ENCODE data around the gene TPTE.
"Not testable (repeated sequence)": the region's sequence is repeated elsewhere in the genome, so short reads cannot be mapped to it uniquely, and the experiment has no call there.

TPTE gene

GRCh38 chr21:10521091-10521598 lies at the start of gene TPTE:
Gene TPTE, plus strand, starts transcription at chr21:10521583. Its CDS starts 17,141 bp downstream, at chr21:10538724.
- DNase-seq = no peak

GRCh38 chr21:10471999-10472398 lies 49.4 kb upstream of the TPTE start:
- DNase-seq = not testable (repeated sequence)

GRCh38 chr21:10477794-10478193 lies 43.6 kb upstream of the TPTE start:
- DNase-seq = not testable (repeated sequence)

GRCh38 chr21:10479875-10480274 lies 41.5 kb upstream of the TPTE start:
- DNase-seq = not testable (repeated sequence)

GRCh38 chr21:10484864-10485263 lies 36.5 kb upstream of the TPTE start:
- DNase-seq = not testable (repeated sequence)

GRCh38 chr21:10490453-10490852 lies 30.9 kb upstream of the TPTE start:
- DNase-seq = not testable (repeated sequence)

- no peak for DNase-seq
These were observed 10.3 kb upstream of the TPTE start for GRCh38 chr21:10511116-10511515.

GRCh38 chr21:10516889-10517288 lies 4.5 kb upstream of the TPTE start:
- not testable (repeated sequence) for DNase-seq

- DNase-seq = not testable (repeated sequence)
These were observed 3.5 kb upstream of the TPTE start for GRCh38 chr21:10517904-10518303.

GRCh38 chr21:10521835-10522500 lies 585 bp downstream of the TPTE start:
- not testable (repeated sequence) for DNase-seq

GRCh38 chr21:10539956-10540355 lies 18.6 kb downstream of the TPTE start:
- no peak for DNase-seq

GRCh38 chr21:10544376-10544775 lies 23.0 kb downstream of the TPTE start:
- not testable (repeated sequence) for DNase-seq

- not testable (repeated sequence) for DNase-seq
These were observed 26.5 kb downstream of the TPTE start for GRCh38 chr21:10547868-10548267.

GRCh38 chr21:10548331-10548954 lies 27.1 kb downstream of the TPTE start:
- not testable (repeated sequence) for DNase-seq

- not testable (repeated sequence) for DNase-seq
These were observed 49.4 kb downstream of the TPTE start for GRCh38 chr21:10570803-10571202.

- not testable (repeated sequence) for DNase-seq
These were observed 53.3 kb downstream of the TPTE start for GRCh38 chr21:10574531-10575310.

GRCh38 chr21:10575311-10575667 lies 53.9 kb downstream of the TPTE start:
- no peak for DNase-seq

- DNase-seq = not testable (repeated sequence)
These were observed 57.5 kb downstream of the TPTE start for GRCh38 chr21:10578910-10579309.

GRCh38 chr21:10589115-10589514 lies 67.7 kb downstream of the TPTE start:
- not testable (repeated sequence) for DNase-seq

- not testable (repeated sequence) for DNase-seq
These were observed 85.7 kb downstream of the TPTE start for GRCh38 chr21:10607074-10607473.

- DNase-seq = not testable (repeated sequence)
These were observed 92.9 kb downstream of the TPTE start for GRCh38 chr21:10614285-10614684.

GRCh38 chr21:10616061-10616460 lies 94.7 kb downstream of the TPTE start:
- not testable (repeated sequence) for DNase-seq

- no peak for DNase-seq
These were observed 95.2 kb downstream of the TPTE start for GRCh38 chr21:10616535-10616934.

All from inflammatory macrophage treated with lipopolysaccharide for 1 hour (primary cell).